ENCODE data around the gene MCM8.

- TF ChIP-seq CTCF (IDR thresholded peaks at IDR 0.05) (no peak), POLR2A (IDR thresholded peaks at IDR 0.05) (no peak), POLR2AphosphoS5 (IDR thresholded peaks at IDR 0.05) (no peak)
These were observed 79.1 kb downstream of the MCM8 start for GRCh38 chr20:6029538-6029937.
